ENCODE measurements around the gene DNAJC3.

DNA sequence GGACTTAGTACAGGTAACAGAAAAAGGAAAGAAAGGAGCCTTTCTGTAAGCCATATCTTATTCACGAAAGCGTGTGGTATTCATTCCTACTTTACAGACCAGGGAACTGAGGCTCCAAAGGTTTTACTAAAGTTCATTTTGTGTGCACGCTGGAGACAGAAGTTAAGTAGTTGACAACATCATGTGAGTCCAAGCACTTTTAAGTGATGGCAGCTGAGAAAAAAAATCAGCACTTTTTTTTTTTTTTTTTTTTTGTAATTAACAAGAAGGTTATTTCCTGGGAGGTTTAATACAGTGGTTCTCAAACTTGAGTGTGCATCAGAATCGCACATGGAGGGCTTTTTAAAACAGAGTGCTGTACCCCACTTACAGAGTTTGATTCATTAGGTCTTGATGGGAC, 2.0 kb downstream of the DNAJC3 start:
- TF ChIP-seq POLR2AphosphoS2 (IDR thresholded peaks at IDR 0.05; ENCODE audit: low read length) (no peak), POLR2AphosphoS5 (IDR thresholded peaks at IDR 0.05; ENCODE audit: control insufficient read depth, insufficient read depth, low read depth, low read length) (no peak), ZFX (CRISPR knock-in tag; IDR thresholded peaks at IDR 0.05) (no peak), ZKSCAN1 (IDR thresholded peaks at IDR 0.05; ENCODE audit: low read depth, low read length) (no peak), FOXA3 (CRISPR knock-in tag; conservative IDR thresholded peaks at IDR 0.05 in 1 of 2, IDR thresholded peaks at IDR 0.05 in 1 of 2) (no peak), POLR2A (conservative IDR thresholded peaks at IDR 0.05) (no peak), PHF20 (IDR thresholded peaks at IDR 0.05; ENCODE audit: partially characterized antibody) (no peak), GTF2F1 (IDR thresholded peaks at IDR 0.05; ENCODE audit: low read depth, low read length) (no peak), DNMT1 (IDR thresholded peaks at IDR 0.05) (no peak), NRF1 (conservative IDR thresholded peaks at IDR 0.05 in 1 of 2, IDR thresholded peaks at IDR 0.05 in 1 of 2) (no peak)
- TF ChIP-seq, protein P1, sequence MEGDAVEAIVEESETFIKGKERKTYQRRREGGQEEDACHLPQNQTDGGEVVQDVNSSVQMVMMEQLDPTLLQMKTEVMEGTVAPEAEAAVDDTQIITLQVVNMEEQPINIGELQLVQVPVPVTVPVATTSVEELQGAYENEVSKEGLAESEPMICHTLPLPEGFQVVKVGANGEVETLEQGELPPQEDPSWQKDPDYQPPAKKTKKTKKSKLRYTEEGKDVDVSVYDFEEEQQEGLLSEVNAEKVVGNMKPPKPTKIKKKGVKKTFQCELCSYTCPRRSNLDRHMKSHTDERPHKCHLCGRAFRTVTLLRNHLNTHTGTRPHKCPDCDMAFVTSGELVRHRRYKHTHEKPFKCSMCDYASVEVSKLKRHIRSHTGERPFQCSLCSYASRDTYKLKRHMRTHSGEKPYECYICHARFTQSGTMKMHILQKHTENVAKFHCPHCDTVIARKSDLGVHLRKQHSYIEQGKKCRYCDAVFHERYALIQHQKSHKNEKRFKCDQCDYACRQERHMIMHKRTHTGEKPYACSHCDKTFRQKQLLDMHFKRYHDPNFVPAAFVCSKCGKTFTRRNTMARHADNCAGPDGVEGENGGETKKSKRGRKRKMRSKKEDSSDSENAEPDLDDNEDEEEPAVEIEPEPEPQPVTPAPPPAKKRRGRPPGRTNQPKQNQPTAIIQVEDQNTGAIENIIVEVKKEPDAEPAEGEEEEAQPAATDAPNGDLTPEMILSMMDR (IDR thresholded peaks at IDR 0.05 in 2 of 3, conservative IDR thresholded peaks at IDR 0.05 in 1 of 3; ENCODE audit: insufficient read depth in 2 of 3, low read depth in 1 of 3, low read length in 3 of 3), result no peak
- TF ChIP-seq, protein P2, sequence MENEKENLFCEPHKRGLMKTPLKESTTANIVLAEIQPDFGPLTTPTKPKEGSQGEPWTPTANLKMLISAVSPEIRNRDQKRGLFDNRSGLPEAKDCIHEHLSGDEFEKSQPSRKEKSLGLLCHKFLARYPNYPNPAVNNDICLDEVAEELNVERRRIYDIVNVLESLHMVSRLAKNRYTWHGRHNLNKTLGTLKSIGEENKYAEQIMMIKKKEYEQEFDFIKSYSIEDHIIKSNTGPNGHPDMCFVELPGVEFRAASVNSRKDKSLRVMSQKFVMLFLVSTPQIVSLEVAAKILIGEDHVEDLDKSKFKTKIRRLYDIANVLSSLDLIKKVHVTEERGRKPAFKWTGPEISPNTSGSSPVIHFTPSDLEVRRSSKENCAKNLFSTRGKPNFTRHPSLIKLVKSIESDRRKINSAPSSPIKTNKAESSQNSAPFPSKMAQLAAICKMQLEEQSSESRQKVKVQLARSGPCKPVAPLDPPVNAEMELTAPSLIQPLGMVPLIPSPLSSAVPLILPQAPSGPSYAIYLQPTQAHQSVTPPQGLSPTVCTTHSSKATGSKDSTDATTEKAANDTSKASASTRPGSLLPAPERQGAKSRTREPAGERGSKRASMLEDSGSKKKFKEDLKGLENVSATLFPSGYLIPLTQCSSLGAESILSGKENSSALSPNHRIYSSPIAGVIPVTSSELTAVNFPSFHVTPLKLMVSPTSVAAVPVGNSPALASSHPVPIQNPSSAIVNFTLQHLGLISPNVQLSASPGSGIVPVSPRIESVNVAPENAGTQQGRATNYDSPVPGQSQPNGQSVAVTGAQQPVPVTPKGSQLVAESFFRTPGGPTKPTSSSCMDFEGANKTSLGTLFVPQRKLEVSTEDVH (IDR thresholded peaks at IDR 0.05; ENCODE audit: low read depth, partially characterized antibody), result no peak

Measured in K562 (cell line).